NCI-H1092 treated with DMSO at 0.1 percent for 48 hours (cell line): ENCODE data around the gene OR2L13.
"Not testable (repeated sequence)": the region's sequence is repeated elsewhere in the genome, so short reads cannot be mapped to it uniquely, and the experiment has no call there.

ENCODE experiments used
- DNase-seq: peaks from one replicate; lab custom pipeline; 2025; lab: John Stamatoyannopoulos, UW

OR2L13 gene

GRCh38 chr1:248094884-248095283, at the start of gene OR2L13:
TSS of gene OR2L13 (plus strand) at chr1:248095184. CDS start at chr1:248099376, 4,192 bp downstream.
- no peak for DNase-seq

GRCh38 chr1:248045209-248045608, 49.8 kb upstream of the OR2L13 start:
- no peak for DNase-seq

GRCh38 chr1:248046536-248046935, 48.4 kb upstream of the OR2L13 start, which contains the start of gene OR2L3:
TSS of gene OR2L3 (plus strand) at chr1:248046836. CDS start at chr1:248060682, 13,846 bp downstream.
- DNase-seq: no peak

- DNase-seq: no peak
Measured at GRCh38 chr1:248047008-248047407, 48.0 kb upstream of the OR2L13 start.

- no peak for DNase-seq
Measured at GRCh38 chr1:248054671-248055070, 40.3 kb upstream of the OR2L13 start.

- DNase-seq: no peak
Measured at GRCh38 chr1:248055261-248055660, 39.7 kb upstream of the OR2L13 start.

- no peak for DNase-seq
Measured at GRCh38 chr1:248065071-248065470, 29.9 kb upstream of the OR2L13 start.

- no peak for DNase-seq
Measured at GRCh38 chr1:248065604-248066003, 29.4 kb upstream of the OR2L13 start.

GRCh38 chr1:248083864-248084263, 11.1 kb upstream of the OR2L13 start:
- not testable (repeated sequence) for DNase-seq

- DNase-seq: no peak
Measured at GRCh38 chr1:248098529-248098928, 3.5 kb downstream of the OR2L13 start.

- DNase-seq: no peak
Measured at GRCh38 chr1:248102847-248103246, 7.9 kb downstream of the OR2L13 start.

- DNase-seq: no peak
Measured at GRCh38 chr1:248111157-248111556, 16.2 kb downstream of the OR2L13 start.

GRCh38 chr1:248114890-248115289, 19.9 kb downstream of the OR2L13 start:
- no peak for DNase-seq

GRCh38 chr1:248127653-248128052, 32.7 kb downstream of the OR2L13 start:
- DNase-seq: no peak

GRCh38 chr1:248136811-248137210, 41.8 kb downstream of the OR2L13 start:
- DNase-seq: no peak

GRCh38 chr1:248140846-248141245, 45.9 kb downstream of the OR2L13 start:
- no peak for DNase-seq

- no peak for DNase-seq
Measured at GRCh38 chr1:248143311-248143710, 48.3 kb downstream of the OR2L13 start.

GRCh38 chr1:248144513-248145198, 49.7 kb downstream of the OR2L13 start, which contains the start of gene OR2M5:
TSS of gene OR2M5 (plus strand) at chr1:248145148. CDS start at chr1:248145148, 0 bp downstream.
- DNase-seq: no peak
